ENCODE results near the gene SIPA1L3.

DNA sequence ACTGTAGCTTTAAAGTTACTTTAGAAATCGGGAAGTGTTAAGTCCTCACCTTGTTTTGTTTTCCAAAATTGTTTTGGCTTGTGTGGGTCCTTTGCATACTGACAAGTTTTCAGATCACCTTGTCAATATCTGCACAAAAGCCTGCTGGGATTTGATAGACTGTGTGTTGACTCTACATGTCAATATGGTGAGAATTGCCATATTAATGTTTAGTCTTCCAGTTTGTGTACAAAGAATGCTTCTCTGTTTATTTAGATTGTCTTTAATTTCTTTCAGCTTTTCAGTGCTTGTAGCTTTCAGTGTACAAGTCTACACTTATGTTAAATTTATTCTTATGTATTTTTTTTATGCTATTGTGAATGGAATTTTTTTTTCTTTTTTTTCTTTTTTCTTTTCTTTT, 50.2 kb downstream of the SIPA1L3 start:
- TF ChIP-seq, protein P1, sequence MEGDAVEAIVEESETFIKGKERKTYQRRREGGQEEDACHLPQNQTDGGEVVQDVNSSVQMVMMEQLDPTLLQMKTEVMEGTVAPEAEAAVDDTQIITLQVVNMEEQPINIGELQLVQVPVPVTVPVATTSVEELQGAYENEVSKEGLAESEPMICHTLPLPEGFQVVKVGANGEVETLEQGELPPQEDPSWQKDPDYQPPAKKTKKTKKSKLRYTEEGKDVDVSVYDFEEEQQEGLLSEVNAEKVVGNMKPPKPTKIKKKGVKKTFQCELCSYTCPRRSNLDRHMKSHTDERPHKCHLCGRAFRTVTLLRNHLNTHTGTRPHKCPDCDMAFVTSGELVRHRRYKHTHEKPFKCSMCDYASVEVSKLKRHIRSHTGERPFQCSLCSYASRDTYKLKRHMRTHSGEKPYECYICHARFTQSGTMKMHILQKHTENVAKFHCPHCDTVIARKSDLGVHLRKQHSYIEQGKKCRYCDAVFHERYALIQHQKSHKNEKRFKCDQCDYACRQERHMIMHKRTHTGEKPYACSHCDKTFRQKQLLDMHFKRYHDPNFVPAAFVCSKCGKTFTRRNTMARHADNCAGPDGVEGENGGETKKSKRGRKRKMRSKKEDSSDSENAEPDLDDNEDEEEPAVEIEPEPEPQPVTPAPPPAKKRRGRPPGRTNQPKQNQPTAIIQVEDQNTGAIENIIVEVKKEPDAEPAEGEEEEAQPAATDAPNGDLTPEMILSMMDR (IDR thresholded peaks at IDR 0.05; ENCODE audit: poor library complexity): no peak
- TF ChIP-seq EZH2 (IDR thresholded peaks at IDR 0.05; ENCODE audit: borderline replicate concordance): no peak
- TF ChIP-seq EZH2phosphoT487 (IDR thresholded peaks at IDR 0.05; ENCODE audit: low read depth, severe bottlenecking, unreplicated experiment): no peak
